Astrocyte of the cerebellum (primary cell): ENCODE results near the gene YAF2.

Experiments used
- DNase-seq: peaks from one replicate; pipeline ENCODE4 v3.0.0-alpha.2; 2011; ENCODE audit warnings: low read depth
- H3K4me3 ChIP-seq: 2 replicates; pipeline ENCODE4 v1.5.1; 2011; ENCODE audit warnings: mild to moderate bottlenecking, low read depth, low read length, moderate library complexity
- in situ Hi-C: cut with HindIII; loops from 2 replicates; pipeline ENCODE4 v1.10.0; 2017; ENCODE audit warnings: low sequenced_read_pairs
- TF ChIP-seq, protein P1 (sequence below): IDR thresholded peaks from 2 replicates; pipeline ENCODE4 v1.5.1; 2012; ENCODE audit warnings: low read length, low read depth, moderate library complexity, mild to moderate bottlenecking; ENCODE audit errors: missing control alignments

Gene YAF2

DNA sequence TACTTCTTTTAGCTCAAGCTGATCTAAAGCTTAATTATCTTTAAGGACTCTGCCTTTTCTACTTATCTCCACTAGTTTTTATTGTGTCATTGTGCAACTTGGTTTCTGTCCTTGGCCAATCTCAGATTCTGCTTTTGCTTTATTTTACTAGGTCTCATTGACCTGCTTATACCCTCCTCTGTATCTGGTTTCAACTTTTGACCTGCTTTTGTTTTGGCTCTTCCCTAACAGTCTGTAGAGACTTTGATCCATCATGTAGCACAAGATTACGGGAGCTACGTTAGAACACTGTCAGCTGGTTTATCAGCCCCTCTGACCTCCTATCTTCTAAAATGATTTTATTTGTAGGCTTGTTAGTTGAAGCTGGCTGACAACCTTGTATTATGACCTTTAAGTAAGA lies 44.2 kb upstream of the YAF2 start:
- TF ChIP-seq, protein P1, sequence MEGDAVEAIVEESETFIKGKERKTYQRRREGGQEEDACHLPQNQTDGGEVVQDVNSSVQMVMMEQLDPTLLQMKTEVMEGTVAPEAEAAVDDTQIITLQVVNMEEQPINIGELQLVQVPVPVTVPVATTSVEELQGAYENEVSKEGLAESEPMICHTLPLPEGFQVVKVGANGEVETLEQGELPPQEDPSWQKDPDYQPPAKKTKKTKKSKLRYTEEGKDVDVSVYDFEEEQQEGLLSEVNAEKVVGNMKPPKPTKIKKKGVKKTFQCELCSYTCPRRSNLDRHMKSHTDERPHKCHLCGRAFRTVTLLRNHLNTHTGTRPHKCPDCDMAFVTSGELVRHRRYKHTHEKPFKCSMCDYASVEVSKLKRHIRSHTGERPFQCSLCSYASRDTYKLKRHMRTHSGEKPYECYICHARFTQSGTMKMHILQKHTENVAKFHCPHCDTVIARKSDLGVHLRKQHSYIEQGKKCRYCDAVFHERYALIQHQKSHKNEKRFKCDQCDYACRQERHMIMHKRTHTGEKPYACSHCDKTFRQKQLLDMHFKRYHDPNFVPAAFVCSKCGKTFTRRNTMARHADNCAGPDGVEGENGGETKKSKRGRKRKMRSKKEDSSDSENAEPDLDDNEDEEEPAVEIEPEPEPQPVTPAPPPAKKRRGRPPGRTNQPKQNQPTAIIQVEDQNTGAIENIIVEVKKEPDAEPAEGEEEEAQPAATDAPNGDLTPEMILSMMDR: no peak
- in situ Hi-C loops: no loop called here
- no peak overlapping the region for H3K4me3 ChIP-seq
- no peak for DNase-seq

- TF ChIP-seq, protein P1: no peak
- in situ Hi-C loops: no loop called here
- H3K4me3 ChIP-seq: no peak overlapping the region
- no peak for DNase-seq
These were observed 43.8 kb upstream of the YAF2 start for GRCh38 chr12:42281844-42282243.

DNA sequence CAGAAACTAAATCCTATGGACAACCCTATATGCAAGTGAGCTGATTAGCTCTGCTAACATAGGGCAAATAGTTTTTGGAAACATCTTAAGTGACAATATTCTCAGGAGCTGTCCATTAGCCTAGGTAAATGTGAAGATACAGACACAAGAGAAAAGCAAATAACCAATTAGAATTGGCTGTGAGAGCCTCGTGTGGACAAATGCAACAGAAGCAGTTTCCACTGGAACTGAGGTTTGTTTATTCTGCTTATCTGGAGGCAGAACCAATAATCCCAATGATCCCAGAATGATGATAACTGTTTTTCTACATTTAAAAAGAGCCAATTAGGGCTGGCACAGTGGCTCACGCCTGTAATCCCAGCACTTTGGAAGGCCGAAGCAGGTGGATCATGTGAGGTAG lies 43.2 kb upstream of the YAF2 start:
- DNase-seq: no peak
- H3K4me3 ChIP-seq: no peak overlapping the region
- in situ Hi-C loops: no loop called here

DNA sequence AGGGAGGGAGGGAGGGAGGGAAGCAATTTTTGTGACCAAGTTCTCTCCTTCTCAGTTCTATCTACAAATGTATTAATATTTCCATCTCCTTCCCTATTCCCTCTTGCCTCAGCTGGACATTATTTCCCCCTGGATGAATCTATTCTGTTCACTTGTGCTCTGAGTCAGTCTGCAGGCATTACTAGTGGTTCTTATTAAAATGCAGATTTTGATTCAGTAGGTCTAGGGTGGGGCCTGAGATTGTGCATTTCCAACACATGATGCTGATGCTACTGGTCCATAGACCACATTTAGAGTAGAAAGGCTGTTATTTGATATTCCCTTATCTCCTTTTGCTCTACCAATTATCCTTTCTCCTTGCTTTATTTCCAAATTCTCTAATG lies 40.1 kb upstream of the YAF2 start:
- no peak overlapping the region for H3K4me3 ChIP-seq
- in situ Hi-C loops: no loop called here
- TF ChIP-seq, protein P1: no peak
- DNase-seq: no peak

More for the DNA sequence above, 43.2 kb upstream of the YAF2 start:
- TF ChIP-seq, protein P1: no peak

GRCh38 chr12:42277396-42278127 lies 39.5 kb upstream of the YAF2 start:
- in situ Hi-C loops: no loop called here
- TF ChIP-seq, protein P1: no peak
- DNase-seq: no peak
- no peak overlapping the region for H3K4me3 ChIP-seq

DNA sequence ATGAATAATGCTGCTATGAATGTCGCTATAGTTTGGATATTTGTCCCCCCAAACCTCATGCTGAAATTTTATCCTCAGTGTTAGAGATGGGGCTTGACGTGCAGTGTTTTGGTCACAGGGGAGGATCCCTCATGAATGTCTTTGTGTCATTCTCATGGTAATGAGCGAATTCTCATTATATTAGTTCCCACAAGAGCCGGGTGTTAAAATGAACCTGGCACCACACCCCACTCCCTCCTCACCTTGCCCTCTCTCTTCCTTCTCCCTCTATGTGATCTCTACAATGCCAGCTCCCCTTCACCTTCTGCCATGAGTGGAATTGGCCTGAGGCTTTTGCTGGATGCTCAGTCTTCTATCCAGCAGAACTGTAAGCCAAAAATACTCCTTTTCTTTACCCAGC lies 37.5 kb upstream of the YAF2 start:
- no peak overlapping the region for H3K4me3 ChIP-seq
- TF ChIP-seq, protein P1: no peak
- no peak for DNase-seq
- in situ Hi-C loops: no loop called here
